Vagina (tissue), 2 donors: ENCODE results near the gene FAM210B.

Experiments
- CTCF ChIP-seq, 3 experiments: fragments of 450-650 bp in 2 of 3; fragments of 200-600 bp in 1 of 3; sonication (generic) in 1 of 3; IDR thresholded peaks; one replicate each; pipeline ENCODE4 v1.5.1; 2017 to 2019; ENCODE audit warnings: antibody characterized with exemption in 3 of 3, mild to moderate bottlenecking in 2 of 3, moderate library complexity in 2 of 3
- POLR2AphosphoS5 ChIP-seq, 2 donors: sonication (generic); formaldehyde crosslinking; IDR thresholded peaks; one replicate each; pipeline ENCODE4 v1.9.0; 2017; ENCODE audit warnings: antibody characterized with exemption in 2 of 2, mild to moderate bottlenecking in 2 of 2, low read depth in 1 of 2; ENCODE audit not compliant: insufficient read depth in 1 of 2

GRCh38 chr20:56373942-56374341, 15.2 kb downstream of the FAM210B start:
- TF ChIP-seq POLR2AphosphoS5 (IDR thresholded peaks at IDR 0.05; ENCODE audit: insufficient read depth in 1 of 2, low read depth in 1 of 2) (no peak), CTCF (IDR thresholded peaks at IDR 0.05) (no peak)
